Thoracic aorta (tissue), 2 donors: ENCODE data around the gene RIOK2. TPM values are rescaled to one million over a fixed set of nuclear protein-coding genes. Genes with fewer than 3 reads are reported as not detected.
"Not testable (repeated sequence)": the region's sequence is repeated elsewhere in the genome, so short reads cannot be mapped to it uniquely, and the experiment has no call there.

Experiments used
- ATAC-seq: fragments of 150-250 bp; one replicate; pipeline ENCODE4 v1.8.0; 2017; ENCODE audit warnings: low read depth; ENCODE audit not compliant: insufficient number of reproducible peaks, low FRiP score
- DNase-seq: peaks from one replicate; pipeline ENCODE4 v3.0.0-alpha.2; 2020; ENCODE audit warnings: low spot score
- H3K27ac ChIP-seq, 2 donors: fragments of 200-600 bp; sonication (generic); 1 replicate in 1 of 2; 2 replicates in 1 of 2; pipeline ENCODE4 v1.5.1; 2016; ENCODE audit warnings: mild to moderate bottlenecking in 2 of 2, moderate library complexity in 2 of 2
- H3K27me3 ChIP-seq: fragments of 200-600 bp; sonication (generic); replicated peaks from 2 replicates; pipeline ENCODE4 v1.6.0; 2016; ENCODE audit warnings: mild to moderate bottlenecking; ENCODE audit not compliant: insufficient read depth
- H3K36me3 ChIP-seq: fragments of 200-600 bp; sonication (generic); one replicate; pipeline ENCODE4 v1.5.1; 2016
- H3K4me1 ChIP-seq, 2 donors: fragments of 200-600 bp; sonication (generic); 1 replicate in 1 of 2; 2 replicates in 1 of 2; pipeline versions ENCODE4 v1.5.1 to v1.6.0; 2016; ENCODE audit warnings: low read depth in 2 of 2, mild to moderate bottlenecking in 1 of 2; ENCODE audit not compliant: control insufficient read depth in 1 of 2
- H3K4me3 ChIP-seq: fragments of 200-600 bp; sonication (generic); 2 replicates; pipeline ENCODE4 v1.5.1; 2016; ENCODE audit warnings: mild to moderate bottlenecking
- H3K9me3 ChIP-seq: fragments of 200-600 bp; sonication (generic); 2 replicates; pipeline ENCODE4 v1.5.1; 2016
- CTCF ChIP-seq: fragments of 200-600 bp; sonication (generic); IDR thresholded peaks from one replicate; pipeline ENCODE4 v1.5.1; 2019; ENCODE audit warnings: antibody characterized with exemption
- total RNA-seq, 2 donors: library from RNA; depleted of rRNA; stranded (reverse); fragments of >200 nt; gene quantifications; one replicate each; pipeline versions ENCODE4 v1.1.0 to v1.2.3, GENCODE V29; 2016

The RIOK2 gene
- total RNA-seq, 2 donors from 2014 or later = 10.4 to 33.5 TPM

- DNase-seq = no peak
- Histone ChIP-seq H3K36me3 (no peaks in the 10 kb centered on the region), H3K27me3 (no peaks in the 10 kb centered on the region), H3K4me3 (no peak overlapping the region), H3K9me3 (no peaks in the 10 kb centered on the region), H3K27ac (no peak overlapping the region), H3K4me1 (no peaks in the 10 kb centered on the region)
- no peak for TF ChIP-seq CTCF
- ATAC-seq = no peak
Measured at GRCh38 chr5:97148288-97148687, 34.8 kb downstream of the RIOK2 start.

GRCh38 chr5:97143704-97144103 is 39.3 kb downstream of the RIOK2 start:
- ATAC-seq (no peak), DNase-seq (no peak)
- Histone ChIP-seq H3K27ac (no peak overlapping the region), H3K4me3 (no peak overlapping the region), H3K27me3 (no peaks in the 10 kb centered on the region), H3K36me3 (no peaks in the 10 kb centered on the region), H3K4me1 (peaks cover 0 to 18% of the 10 kb centered on the region in 2 donors), H3K9me3 (no peaks in the 10 kb centered on the region)
- no peak for TF ChIP-seq CTCF

GRCh38 chr5:97142521-97143254 is 40.4 kb downstream of the RIOK2 start, which contains the start of gene LIX1:
LIX1 (minus strand) TSS chr5:97142611; CDS start chr5:97142576, 35 bp downstream.
- Histone ChIP-seq H3K27me3 (no peaks in the 10 kb centered on the region), H3K4me3 (no peak within 1 kb of the TSS), H3K27ac (no peak within 1 kb of the TSS), H3K4me1 (peaks cover 0 to 18% of the 10 kb centered on the region in 2 donors), H3K36me3 (no peaks in the 10 kb centered on the region), H3K9me3 (no peaks in the 10 kb centered on the region)
- peak; percentile 34 for TF ChIP-seq CTCF
- DNase-seq = no peak
- peak; percentile 43 for ATAC-seq

GRCh38 chr5:97141539-97141938 is 41.5 kb downstream of the RIOK2 start:
- Histone ChIP-seq H3K4me1 (peaks cover 0 to 18% of the 10 kb centered on the region in 2 donors), H3K4me3 (no peak overlapping the region), H3K27me3 (no peaks in the 10 kb centered on the region), H3K9me3 (no peaks in the 10 kb centered on the region), H3K27ac (no peak overlapping the region), H3K36me3 (no peaks in the 10 kb centered on the region)
- DNase-seq (no peak), ATAC-seq (no peak)
- TF ChIP-seq CTCF = no peak

GRCh38 chr5:97141031-97141430 is 42.0 kb downstream of the RIOK2 start:
- DNase-seq (no peak), ATAC-seq (no peak)
- no peaks in the 10 kb centered on the region for H3K9me3 ChIP-seq
- H3K4me3 ChIP-seq = no peak overlapping the region
- peaks cover 0 to 18% of the 10 kb centered on the region in 2 donors for H3K4me1 ChIP-seq
- H3K27ac ChIP-seq = no peak overlapping the region
- H3K27me3 ChIP-seq = no peaks in the 10 kb centered on the region
- no peaks in the 10 kb centered on the region for H3K36me3 ChIP-seq
- no peak for TF ChIP-seq CTCF

GRCh38 chr5:97140250-97140649 is 42.8 kb downstream of the RIOK2 start:
- not testable (repeated sequence) for H3K27ac ChIP-seq, H3K4me3 ChIP-seq, H3K27me3 ChIP-seq, H3K9me3 ChIP-seq, DNase-seq, H3K36me3 ChIP-seq, ATAC-seq
- H3K4me1 ChIP-seq = peaks cover 0 to 18% of the 10 kb centered on the region in 2 donors
